CD4-positive, alpha-beta memory T cell (primary cell): ENCODE data around the gene KRTAP12-4. TPM values are rescaled to one million over a fixed set of nuclear protein-coding genes. Genes with fewer than 3 reads are reported as not detected.
A peak's percentile ranks its signal among the peaks of the same experiment; 100 is the strongest.
"Not testable (repeated sequence)": the region's sequence is repeated elsewhere in the genome, so short reads cannot be mapped to it uniquely, and the experiment has no call there.

ENCODE experiments used
- CTCF ChIA-PET: fragments of 350-600 bp; sonication (Branson Sonifier 250); formaldehyde crosslinking; loops from one replicate; lab custom pipeline; 2021; ENCODE audit warnings: inconsistent platforms; ENCODE audit not compliant: partially characterized antibody; lab: Charles Lee
- POLR2A ChIA-PET: fragments of 350-600 bp; sonication (Branson Sonifier 250); formaldehyde crosslinking; loops from one replicate; lab custom pipeline; 2021; ENCODE audit not compliant: partially characterized antibody; lab: Charles Lee
- DNase-seq, 5 donors: peaks; one replicate each; pipeline versions ENCODE4 v3.0.0 to v3.0.0-alpha.2; 2020 to 2022; ENCODE audit warnings: mixed read lengths in 1 of 5
- H3K27ac ChIP-seq: one replicate; pipeline ENCODE4 v1.7.0; 2013; ENCODE audit warnings: low read depth, low read length
- H3K27me3 ChIP-seq: 2 replicates; pipeline ENCODE4 v1.7.0; 2013; ENCODE audit warnings: mild to moderate bottlenecking, low read length, moderate library complexity; ENCODE audit not compliant: insufficient read depth
- H3K36me3 ChIP-seq: 2 replicates; pipeline ENCODE4 v1.7.0; 2013; ENCODE audit warnings: mild to moderate bottlenecking, low read length, moderate library complexity; ENCODE audit not compliant: insufficient read depth
- H3K4me1 ChIP-seq: 2 replicates; pipeline ENCODE4 v1.7.0; 2013; ENCODE audit warnings: mild to moderate bottlenecking, low read length, moderate library complexity; ENCODE audit not compliant: insufficient read depth
- H3K4me3 ChIP-seq, 2 donors: one replicate each; pipeline ENCODE4 v1.7.0; 2013; ENCODE audit warnings: low read length in 2 of 2, mild to moderate bottlenecking in 1 of 2
- H3K9me3 ChIP-seq, 2 donors: one replicate each; pipeline ENCODE4 v1.7.0; 2013; ENCODE audit warnings: low read length in 2 of 2, control low read depth in 1 of 2; ENCODE audit not compliant: control insufficient read depth in 1 of 2
- H3K27ac Mint-ChIP-seq, 7 donors: one replicate each; pipeline ENCODE4 v1.8.0; 2020 to 2021; ENCODE audit warnings: mixed read lengths in 7 of 7, mild to moderate bottlenecking in 6 of 7, inconsistent platforms in 3 of 7, moderate library complexity in 3 of 7
- H3K27me3 Mint-ChIP-seq, 2 donors: one replicate each; pipeline ENCODE4 v1.8.0; 2020 to 2021; ENCODE audit warnings: mixed read lengths in 2 of 2
- H3K36me3 Mint-ChIP-seq, 2 donors: one replicate each; pipeline ENCODE4 v1.8.0; 2020 to 2021; ENCODE audit warnings: mixed read lengths in 2 of 2, inconsistent platforms in 1 of 2, mild to moderate bottlenecking in 1 of 2
- H3K4me1 Mint-ChIP-seq, 4 donors: one replicate each; pipeline ENCODE4 v1.8.0; 2020 to 2021; ENCODE audit warnings: mixed read lengths in 4 of 4, mild to moderate bottlenecking in 1 of 4
- H3K4me3 Mint-ChIP-seq, 8 donors: one replicate each; pipeline ENCODE4 v1.8.0; 2020 to 2021; ENCODE audit warnings: mixed read lengths in 8 of 8, mild to moderate bottlenecking in 7 of 8, moderate library complexity in 6 of 8, inconsistent platforms in 3 of 8
- H3K9me3 Mint-ChIP-seq, 8 donors: one replicate each; pipeline ENCODE4 v1.8.0; 2020 to 2021; ENCODE audit warnings: mixed read lengths in 8 of 8, mild to moderate bottlenecking in 5 of 8, inconsistent platforms in 3 of 8, moderate library complexity in 1 of 8
- intact Hi-C: fragments of 100-400 bp; cut with micrococcal nuclease; formaldehyde crosslinking; loops from one replicate; pipeline ENCODE4 v1.15.1; 2023
- polyA plus RNA-seq, 2 donors: library from polyadenylated mRNA; unstranded; fragments of 300-500 nt; fragmentation: Illumina TruSeq; gene quantifications; one replicate each; pipeline ENCODE4 v1.2.3, GENCODE V29; 2021
- total RNA-seq, 2 experiments: library from RNA; stranded (reverse); gene quantifications; one replicate each; pipeline ENCODE4 v1.2.3, GENCODE V29; 2021

Gene KRTAP12-4
- total and polyA plus RNA-seq, 4 experiments from 2014 or later, result not detected

- CTCF ChIA-PET, result no interaction called here
Measured at GRCh38 chr21:44686843-44687561, 32.5 kb upstream of the KRTAP12-4 start.

GRCh38 chr21:44686000-44686781 lies 31.7 kb upstream of the KRTAP12-4 start:
- peaks cover 6 to 10% of the 10 kb centered on the region in 2 donors for H3K27me3 Mint-ChIP-seq
- no peaks in the 10 kb centered on the region for H3K36me3 Mint-ChIP-seq
- ChIA-PET POLR2A (no interaction called here), CTCF (interaction anchor here (1.1 kb wide), 1 partner anchor 28 kb away, joined by 3 read pairs; the partner anchor contains the start of gene KRTAP12-3)
- Histone ChIP-seq H3K4me1 (no peaks in the 10 kb centered on the region), H3K36me3 (no peaks in the 10 kb centered on the region), H3K4me3 (no peak overlapping the region), H3K27ac (no peak overlapping the region), H3K27me3 (no peaks in the 10 kb centered on the region), H3K9me3 (no peaks in the 10 kb centered on the region)
- no peaks in the 10 kb centered on the region for H3K9me3 Mint-ChIP-seq
- H3K4me3 Mint-ChIP-seq, result no peak overlapping the region
- peaks cover 0 to 7% (median 4%) of the 10 kb centered on the region in 4 donors for H3K4me1 Mint-ChIP-seq
- intact Hi-C loops, result no loop called here
- peak overlapping the region in 2 of 7 donors; percentile 43 to 75 for H3K27ac Mint-ChIP-seq
- no peak for DNase-seq

More at GRCh38 chr21:44686843-44687561, 32.5 kb upstream of the KRTAP12-4 start:
- Histone ChIP-seq H3K36me3 (no peaks in the 10 kb centered on the region), H3K27me3 (no peaks in the 10 kb centered on the region), H3K4me3 (no peak overlapping the region), H3K27ac (no peak overlapping the region), H3K4me1 (no peaks in the 10 kb centered on the region), H3K9me3 (no peaks in the 10 kb centered on the region)
- Mint-ChIP-seq H3K27me3 (peaks cover 6 to 10% of the 10 kb centered on the region in 2 donors), H3K9me3 (peaks cover 0 to 3% (median under 1%) of the 10 kb centered on the region in 8 donors), H3K4me3 (no peak overlapping the region), H3K4me1 (peaks cover 5 to 11% (median 6%) of the 10 kb centered on the region in 4 donors), H3K27ac (peak overlapping the region in 2 of 7 donors; percentile 43 to 65), H3K36me3 (no peaks in the 10 kb centered on the region)
- DNase-seq, result no peak
- POLR2A ChIA-PET, result no interaction called here
- intact Hi-C loops, result no loop called here

GRCh38 chr21:44685050-44685449 lies 30.6 kb upstream of the KRTAP12-4 start:
- peaks cover 6 to 10% of the 10 kb centered on the region in 2 donors for H3K27me3 Mint-ChIP-seq
- H3K4me1 ChIP-seq, H3K4me3 Mint-ChIP-seq, H3K27ac Mint-ChIP-seq, H3K4me3 ChIP-seq, H3K9me3 Mint-ChIP-seq, DNase-seq, H3K27me3 ChIP-seq, H3K4me1 Mint-ChIP-seq, H3K36me3 Mint-ChIP-seq, POLR2A ChIA-PET, intact Hi-C loops, H3K9me3 ChIP-seq, H3K36me3 ChIP-seq, H3K27ac ChIP-seq: not testable (repeated sequence)
- CTCF ChIA-PET, result interaction anchor here (1.1 to 2.6 kb wide), 2 partner anchors 27 to 175 kb away, joined by 3 to 7 read pairs; partner anchors contain the start of gene KRTAP12-3

- peaks cover 0 to 3% (median 0%) of the 10 kb centered on the region in 8 donors for H3K9me3 Mint-ChIP-seq
- POLR2A ChIA-PET, result no interaction called here
- no peak overlapping the region for H3K4me3 Mint-ChIP-seq
- Histone ChIP-seq H3K9me3 (no peaks in the 10 kb centered on the region), H3K36me3 (no peaks in the 10 kb centered on the region), H3K4me1 (no peaks in the 10 kb centered on the region), H3K27ac (no peak overlapping the region), H3K4me3 (no peak overlapping the region), H3K27me3 (no peaks in the 10 kb centered on the region)
- peak overlapping the region in 1 of 7 donors; percentile 68 for H3K27ac Mint-ChIP-seq
- H3K4me1 Mint-ChIP-seq, result peaks cover 0 to 7% (median 4%) of the 10 kb centered on the region in 4 donors
- peaks cover 3 to 10% of the 10 kb centered on the region in 2 donors for H3K27me3 Mint-ChIP-seq
- H3K36me3 Mint-ChIP-seq, result no peaks in the 10 kb centered on the region
- CTCF ChIA-PET, result interaction anchor here (2.6 kb wide), 1 partner anchor 174 kb away, joined by 7 read pairs; no protein-coding TSS in a partner anchor
- no peak for DNase-seq
- intact Hi-C loops, result no loop called here
Measured at GRCh38 chr21:44684483-44684882, 30.0 kb upstream of the KRTAP12-4 start.

- no peaks in the 10 kb centered on the region for H3K36me3 Mint-ChIP-seq
- CTCF ChIA-PET, result interaction anchor here (2.6 kb wide), 1 partner anchor 174 kb away, joined by 7 read pairs; no protein-coding TSS in a partner anchor
- H3K27ac ChIP-seq, result no peak overlapping the region
- intact Hi-C loops, result no loop called here
- POLR2A ChIA-PET, result no interaction called here
- H3K9me3 ChIP-seq, result no peaks in the 10 kb centered on the region
- peaks cover 0 to 7% (median 4%) of the 10 kb centered on the region in 4 donors for H3K4me1 Mint-ChIP-seq
- DNase-seq, result no peak
- peaks cover 0 to 3% (median 0%) of the 10 kb centered on the region in 8 donors for H3K9me3 Mint-ChIP-seq
- H3K4me1 ChIP-seq, result no peaks in the 10 kb centered on the region
- peaks cover 3 to 10% of the 10 kb centered on the region in 2 donors for H3K27me3 Mint-ChIP-seq
- H3K27ac Mint-ChIP-seq, result peak overlapping the region in 1 of 7 donors; percentile 68
- H3K36me3 ChIP-seq, result no peaks in the 10 kb centered on the region
- no peak overlapping the region for H3K4me3 Mint-ChIP-seq
- H3K27me3 ChIP-seq, result no peaks in the 10 kb centered on the region
- no peak overlapping the region for H3K4me3 ChIP-seq
Measured at GRCh38 chr21:44684077-44684476, 29.6 kb upstream of the KRTAP12-4 start.

- ChIA-PET POLR2A (interaction anchor here (1.0 kb wide), 1 partner anchor 9 kb away, joined by 4 read pairs; no protein-coding TSS in a partner anchor), CTCF (no interaction called here)
- Mint-ChIP-seq H3K9me3 (peaks cover 0 to 3% (median 0%) of the 10 kb centered on the region in 8 donors), H3K27me3 (peaks cover 3 to 10% of the 10 kb centered on the region in 2 donors), H3K4me1 (peaks cover 0 to 7% (median 4%) of the 10 kb centered on the region in 4 donors), H3K36me3 (no peaks in the 10 kb centered on the region), H3K27ac (no peak overlapping the region), H3K4me3 (no peak overlapping the region)
- H3K27ac ChIP-seq, result no peak overlapping the region
- H3K9me3 ChIP-seq, result no peaks in the 10 kb centered on the region
- no peaks in the 10 kb centered on the region for H3K36me3 ChIP-seq
- no peaks in the 10 kb centered on the region for H3K27me3 ChIP-seq
- intact Hi-C loops, result no loop called here
- H3K4me3 ChIP-seq, result no peak overlapping the region
- no peak for DNase-seq
- H3K4me1 ChIP-seq, result no peaks in the 10 kb centered on the region
Measured at GRCh38 chr21:44682580-44683151, 28.2 kb upstream of the KRTAP12-4 start.
